K562 (cell line): ENCODE measurements around the gene SPATA16. TPM values are rescaled to one million over a fixed set of nuclear protein-coding genes. Genes with fewer than 3 reads are reported as not detected.
A peak's percentile ranks its signal among the peaks of the same experiment; 100 is the strongest.

ENCODE experiments used
- AFF1 ChIP-seq, 2 experiments: fragments of 450-650 bp; IDR thresholded peaks; 2 replicates each; pipeline ENCODE4 v1.6.1; 2018; ENCODE audit warnings: mild to moderate bottlenecking in 2 of 2, low read depth in 1 of 2; ENCODE audit not compliant: partially characterized antibody in 2 of 2
- BRF1 ChIP-seq: IDR thresholded peaks from 3 replicates; pipeline ENCODE4 v1.6.1; 2011; ENCODE audit warnings: borderline replicate concordance, mild to moderate bottlenecking; ENCODE audit not compliant: insufficient read length; ENCODE audit errors: extremely low read depth
- MGA ChIP-seq: fragments of 450-650 bp; IDR thresholded peaks from 2 replicates; pipeline ENCODE4 v1.6.1; 2016; ENCODE audit warnings: mild to moderate bottlenecking, moderate library complexity
- MNT ChIP-seq, 2 experiments: fragments of 450-650 bp; conservative IDR thresholded peaks; 2 replicates each; pipeline ENCODE4 v1.6.1; 2017; ENCODE audit warnings: mild to moderate bottlenecking in 2 of 2, moderate library complexity in 2 of 2
- NCOA2 ChIP-seq, 2 experiments: fragments of 450-650 bp; IDR thresholded peaks; 2 replicates each; pipeline ENCODE4 v1.6.1; 2018; ENCODE audit warnings: mild to moderate bottlenecking in 2 of 2, moderate library complexity in 1 of 2; ENCODE audit not compliant: partially characterized antibody in 2 of 2
- ZFP36 ChIP-seq: fragments of 150-350 bp; IDR thresholded peaks from 2 replicates; pipeline ENCODE4 v1.6.1; 2018; ENCODE audit warnings: low read length, low read depth; ENCODE audit not compliant: partially characterized antibody
- ZNF282 ChIP-seq: sonication (generic); formaldehyde crosslinking; IDR thresholded peaks from 2 replicates; pipeline ENCODE4 v1.8.1; 2023; ENCODE audit warnings: missing genetic modification reagents
- ZNF589 ChIP-seq: fragments of 200-800 bp; sonication (Bioruptor generic); IDR thresholded peaks from 2 replicates; pipeline ENCODE4 v1.6.1; 2016; ENCODE audit warnings: low read depth, missing genetic modification characterization, missing compliant biosample characterization
- polyA plus RNA-seq, 8 experiments: library from polyadenylated mRNA; depleted of rRNA in 4 of 8; stranded (reverse) in 5 of 8; unstranded in 3 of 8; fragments of >200 nt; fragmentation: Nextera tagmentation in 2 of 8; fragmentation: Illumina TruSeq in 1 of 8; extraction: Ambion mirVana in 2 of 8; extraction: Trizol in 1 of 8; gene quantifications; 2 replicates each; pipeline versions ENCODE4 v1.2.1 to v1.2.3, GENCODE V29; 2011 to 2014; ENCODE audit warnings: inconsistent platforms in 1 of 8, missing spikeins in 1 of 8
- total RNA-seq, 7 experiments: library from RNA; depleted of rRNA in 6 of 7; stranded (reverse); fragments of >200 nt in 6 of 7; fragmentation: Illumina TruSeq in 2 of 7; extraction: Trizol in 2 of 7; gene quantifications; 2 replicates each; pipeline versions ENCODE4 v1.2.1 to v1.2.3, GENCODE V29; 2011 to 2021; ENCODE audit warnings: low replicate concordance in 1 of 7

SPATA16 gene
- total and polyA plus RNA-seq, 9 of the 15 experiments (the other 6 are each of a cell fraction or from before 2014, with no cell fraction given), result not detected

GRCh38 chr3:172856795-172857742, 284.0 kb downstream of the SPATA16 start (continued):
- TF ChIP-seq MGA (peak; percentile 79), NCOA2 (IDR thresholded peaks at IDR 0.05; ENCODE audit: partially characterized antibody in 2 of 2) (no peak), AFF1 (IDR thresholded peaks at IDR 0.05; ENCODE audit: low read depth in 1 of 2, partially characterized antibody in 2 of 2) (no peak), MNT (conservative IDR thresholded peaks at IDR 0.05) (peak; percentile 27 to 64; a peak in 2 of 4 replicates), ZNF282 (CRISPR knock-in tag) (no peak), ZFP36 (no peak), ZNF589 (no peak), BRF1 (no peak)
